A673 (cell line): ENCODE measurements around the gene TMEM121.

Experiments used
- EZH2 ChIP-seq: fragments of 200-600 bp; sonication (generic); IDR thresholded peaks from 2 replicates; pipeline ENCODE4 v1.6.1; 2017; ENCODE audit warnings: borderline replicate concordance, low read depth, mild to moderate bottlenecking, mixed read lengths, antibody characterized with exemption, low read length; ENCODE audit not compliant: poor library complexity, severe bottlenecking
- TF ChIP-seq, protein P1 (sequence below): fragments of 300-800, 200-600 bp; sonication (generic); conservative IDR thresholded peaks from 2 replicates; pipeline ENCODE4 v1.5.1; 2017; ENCODE audit warnings: low read depth, mild to moderate bottlenecking, antibody characterized with exemption, low read length, moderate library complexity, mixed read lengths

GRCh38 chr14:105503296-105503640, 23.1 kb upstream of the TMEM121 start:
- TF ChIP-seq, protein P1, sequence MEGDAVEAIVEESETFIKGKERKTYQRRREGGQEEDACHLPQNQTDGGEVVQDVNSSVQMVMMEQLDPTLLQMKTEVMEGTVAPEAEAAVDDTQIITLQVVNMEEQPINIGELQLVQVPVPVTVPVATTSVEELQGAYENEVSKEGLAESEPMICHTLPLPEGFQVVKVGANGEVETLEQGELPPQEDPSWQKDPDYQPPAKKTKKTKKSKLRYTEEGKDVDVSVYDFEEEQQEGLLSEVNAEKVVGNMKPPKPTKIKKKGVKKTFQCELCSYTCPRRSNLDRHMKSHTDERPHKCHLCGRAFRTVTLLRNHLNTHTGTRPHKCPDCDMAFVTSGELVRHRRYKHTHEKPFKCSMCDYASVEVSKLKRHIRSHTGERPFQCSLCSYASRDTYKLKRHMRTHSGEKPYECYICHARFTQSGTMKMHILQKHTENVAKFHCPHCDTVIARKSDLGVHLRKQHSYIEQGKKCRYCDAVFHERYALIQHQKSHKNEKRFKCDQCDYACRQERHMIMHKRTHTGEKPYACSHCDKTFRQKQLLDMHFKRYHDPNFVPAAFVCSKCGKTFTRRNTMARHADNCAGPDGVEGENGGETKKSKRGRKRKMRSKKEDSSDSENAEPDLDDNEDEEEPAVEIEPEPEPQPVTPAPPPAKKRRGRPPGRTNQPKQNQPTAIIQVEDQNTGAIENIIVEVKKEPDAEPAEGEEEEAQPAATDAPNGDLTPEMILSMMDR: no peak
- TF ChIP-seq EZH2: no peak
